UCSD-AML1 (cell line): Measurements from ENCODE around the gene PFKFB1.

Experiments
- DNase-seq: peaks from one replicate; lab custom pipeline; 2025; ENCODE audit not compliant: unreplicated experiment; lab: John Stamatoyannopoulos, UW

Gene PFKFB1

GRCh38 chrX:54926978-54927377 is 67.0 kb downstream of the PFKFB1 start:
- DNase-seq: no peak

- DNase-seq: no peak
These were observed 70.6 kb downstream of the PFKFB1 start for GRCh38 chrX:54923376-54923775.

GRCh38 chrX:54922547-54922946 is 71.4 kb downstream of the PFKFB1 start:
- DNase-seq: no peak

GRCh38 chrX:54921427-54922021 is 72.5 kb downstream of the PFKFB1 start:
- DNase-seq: no peak

- DNase-seq: no peak
These were observed 73.2 kb downstream of the PFKFB1 start, which contains the start of gene TRO for GRCh38 chrX:54920610-54921426. Gene TRO (plus strand): TSS chrX:54920824. CDS start chrX:54922247, 1,423 bp downstream.

GRCh38 chrX:54909941-54910340 is 84.0 kb downstream of the PFKFB1 start:
- DNase-seq: no peak

GRCh38 chrX:54894159-54894558 is 99.8 kb downstream of the PFKFB1 start:
- no peak for DNase-seq

- DNase-seq: no peak
These were observed 102.4 kb downstream of the PFKFB1 start for GRCh38 chrX:54891573-54891972.

GRCh38 chrX:54885740-54886139 is 108.2 kb downstream of the PFKFB1 start:
- no peak for DNase-seq
